ENCODE measurements around the gene PIM2.

The PIM2 gene

GRCh38 chrX:48927736-48928382 is 9.0 kb upstream of the PIM2 start:
- no peak overlapping the region for H3K27ac ChIP-seq (ENCODE audit: poor library complexity, severe bottlenecking)
- ATAC-seq (ENCODE audit: low read depth) (no peak), DNase-seq (ENCODE audit: low spot score) (no peak)
- H3K4me1 ChIP-seq (ENCODE audit: insufficient read depth, poor library complexity, severe bottlenecking), result no peaks in the 10 kb centered on the region
- H3K27me3 ChIP-seq (ENCODE audit: insufficient read depth, poor library complexity, severe bottlenecking), result no peaks in the 10 kb centered on the region
- H3K9me3 ChIP-seq (ENCODE audit: severe bottlenecking), result no peaks in the 10 kb centered on the region
- peaks cover 4% of the 10 kb centered on the region; the same call in 1 of the 2 replicates for H3K36me3 ChIP-seq (ENCODE audit: low read depth)
- no peak overlapping the region for H3K4me3 ChIP-seq (ENCODE audit: severe bottlenecking)
- TF ChIP-seq CTCF (IDR thresholded peaks at IDR 0.05; ENCODE audit: poor library complexity, severe bottlenecking), result no peak

- Histone ChIP-seq H3K27ac (ENCODE audit: poor library complexity, severe bottlenecking) (no peak overlapping the region), H3K4me3 (ENCODE audit: severe bottlenecking) (no peak overlapping the region), H3K9me3 (ENCODE audit: severe bottlenecking) (no peaks in the 10 kb centered on the region), H3K27me3 (ENCODE audit: insufficient read depth, poor library complexity, severe bottlenecking) (no peaks in the 10 kb centered on the region), H3K4me1 (ENCODE audit: insufficient read depth, poor library complexity, severe bottlenecking) (no peaks in the 10 kb centered on the region), H3K36me3 (ENCODE audit: low read depth) (peaks cover 3% of the 10 kb centered on the region; the same call in 1 of the 2 replicates)
- no peak for TF ChIP-seq CTCF (IDR thresholded peaks at IDR 0.05; ENCODE audit: poor library complexity, severe bottlenecking)
- DNase-seq (ENCODE audit: low spot score) (no peak), ATAC-seq (ENCODE audit: low read depth) (no peak)
Observed at GRCh38 chrX:48927123-48927522, 8.3 kb upstream of the PIM2 start.

- no peaks in the 10 kb centered on the region; the same call in 1 of the 2 replicates for H3K36me3 ChIP-seq (ENCODE audit: low read depth)
- no peaks in the 10 kb centered on the region for H3K27me3 ChIP-seq (ENCODE audit: insufficient read depth, poor library complexity, severe bottlenecking)
- H3K4me3 ChIP-seq (ENCODE audit: severe bottlenecking), result no peak overlapping the region
- no peaks in the 10 kb centered on the region for H3K9me3 ChIP-seq (ENCODE audit: severe bottlenecking)
- DNase-seq (ENCODE audit: low spot score) (no peak), ATAC-seq (ENCODE audit: low read depth) (no peak)
- no peaks in the 10 kb centered on the region for H3K4me1 ChIP-seq (ENCODE audit: insufficient read depth, poor library complexity, severe bottlenecking)
- no peak overlapping the region for H3K27ac ChIP-seq (ENCODE audit: poor library complexity, severe bottlenecking)
- TF ChIP-seq CTCF (IDR thresholded peaks at IDR 0.05; ENCODE audit: poor library complexity, severe bottlenecking), result no peak
Observed at GRCh38 chrX:48924270-48924669, 5.4 kb upstream of the PIM2 start.

- Histone ChIP-seq H3K9me3 (ENCODE audit: severe bottlenecking) (no peaks in the 10 kb centered on the region), H3K36me3 (ENCODE audit: low read depth) (no peaks in the 10 kb centered on the region; the same call in 1 of the 2 replicates), H3K27ac (ENCODE audit: poor library complexity, severe bottlenecking) (no peak overlapping the region), H3K4me3 (ENCODE audit: severe bottlenecking) (no peak overlapping the region), H3K4me1 (ENCODE audit: insufficient read depth, poor library complexity, severe bottlenecking) (no peaks in the 10 kb centered on the region), H3K27me3 (ENCODE audit: insufficient read depth, poor library complexity, severe bottlenecking) (no peaks in the 10 kb centered on the region)
- DNase-seq (ENCODE audit: low spot score) (no peak), ATAC-seq (ENCODE audit: low read depth) (no peak)
- no peak for TF ChIP-seq CTCF (IDR thresholded peaks at IDR 0.05; ENCODE audit: poor library complexity, severe bottlenecking)
Observed at GRCh38 chrX:48923771-48924170, 4.9 kb upstream of the PIM2 start.

GRCh38 chrX:48920718-48921104 is 1.9 kb upstream of the PIM2 start:
- no peak for DNase-seq (ENCODE audit: low spot score)
- Histone ChIP-seq H3K4me3 (ENCODE audit: severe bottlenecking) (no peak overlapping the region), H3K36me3 (ENCODE audit: low read depth) (peaks cover 8% of the 10 kb centered on the region), H3K27me3 (ENCODE audit: insufficient read depth, poor library complexity, severe bottlenecking) (no peaks in the 10 kb centered on the region), H3K27ac (ENCODE audit: poor library complexity, severe bottlenecking) (no peak overlapping the region), H3K9me3 (ENCODE audit: severe bottlenecking) (no peaks in the 10 kb centered on the region), H3K4me1 (ENCODE audit: insufficient read depth, poor library complexity, severe bottlenecking) (peaks cover 3% of the 10 kb centered on the region)
- TF ChIP-seq CTCF (IDR thresholded peaks at IDR 0.05; ENCODE audit: poor library complexity, severe bottlenecking), result no peak
- ATAC-seq (ENCODE audit: low read depth), result no peak
